ENCODE results near the gene SETD6.

GRCh38 chr16:58478427-58478826 lies 36.9 kb upstream of the SETD6 start:
- TF ChIP-seq, protein P1, sequence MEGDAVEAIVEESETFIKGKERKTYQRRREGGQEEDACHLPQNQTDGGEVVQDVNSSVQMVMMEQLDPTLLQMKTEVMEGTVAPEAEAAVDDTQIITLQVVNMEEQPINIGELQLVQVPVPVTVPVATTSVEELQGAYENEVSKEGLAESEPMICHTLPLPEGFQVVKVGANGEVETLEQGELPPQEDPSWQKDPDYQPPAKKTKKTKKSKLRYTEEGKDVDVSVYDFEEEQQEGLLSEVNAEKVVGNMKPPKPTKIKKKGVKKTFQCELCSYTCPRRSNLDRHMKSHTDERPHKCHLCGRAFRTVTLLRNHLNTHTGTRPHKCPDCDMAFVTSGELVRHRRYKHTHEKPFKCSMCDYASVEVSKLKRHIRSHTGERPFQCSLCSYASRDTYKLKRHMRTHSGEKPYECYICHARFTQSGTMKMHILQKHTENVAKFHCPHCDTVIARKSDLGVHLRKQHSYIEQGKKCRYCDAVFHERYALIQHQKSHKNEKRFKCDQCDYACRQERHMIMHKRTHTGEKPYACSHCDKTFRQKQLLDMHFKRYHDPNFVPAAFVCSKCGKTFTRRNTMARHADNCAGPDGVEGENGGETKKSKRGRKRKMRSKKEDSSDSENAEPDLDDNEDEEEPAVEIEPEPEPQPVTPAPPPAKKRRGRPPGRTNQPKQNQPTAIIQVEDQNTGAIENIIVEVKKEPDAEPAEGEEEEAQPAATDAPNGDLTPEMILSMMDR (IDR thresholded peaks at IDR 0.05), result no peak
- no peak for TF ChIP-seq POLR2AphosphoS5 (IDR thresholded peaks at IDR 0.05)
- no peak for TF ChIP-seq POLR2A (IDR thresholded peaks at IDR 0.05; ENCODE audit: low read depth)

Measured in esophagus muscularis mucosa (tissue), 3 donors.